Brain pericyte (primary cell): ENCODE measurements around the gene FOXP1.

Experiments
- DNase-seq: peaks from one replicate; pipeline ENCODE4 v3.0.0-alpha.2; 2012; ENCODE audit warnings: low read depth, low spot score

FOXP1 gene

GRCh38 chr3:71149959-71150954 lies 433.3 kb downstream of the FOXP1 start:
- DNase-seq = no peak

- DNase-seq = no peak
These were observed 435.0 kb downstream of the FOXP1 start for GRCh38 chr3:71148455-71149060.

- DNase-seq = no peak
These were observed 436.9 kb downstream of the FOXP1 start for GRCh38 chr3:71146673-71147072.

- no peak for DNase-seq
These were observed 437.6 kb downstream of the FOXP1 start for GRCh38 chr3:71145954-71146353.

- no peak for DNase-seq
These were observed 438.8 kb downstream of the FOXP1 start for GRCh38 chr3:71144525-71145253.

- DNase-seq = no peak
These were observed 440.0 kb downstream of the FOXP1 start for GRCh38 chr3:71143493-71143892.

GRCh38 chr3:71142441-71143161 lies 440.9 kb downstream of the FOXP1 start:
- DNase-seq = no peak

GRCh38 chr3:71140477-71140876 lies 443.1 kb downstream of the FOXP1 start:
- DNase-seq = no peak

- no peak for DNase-seq
These were observed 444.0 kb downstream of the FOXP1 start for GRCh38 chr3:71139496-71139895.

GRCh38 chr3:71138410-71138809 lies 445.1 kb downstream of the FOXP1 start:
- no peak for DNase-seq

- DNase-seq = no peak
These were observed 447.3 kb downstream of the FOXP1 start for GRCh38 chr3:71136276-71136675.

- DNase-seq = no peak
These were observed 448.0 kb downstream of the FOXP1 start for GRCh38 chr3:71135373-71136088.

- no peak for DNase-seq
These were observed 449.0 kb downstream of the FOXP1 start for GRCh38 chr3:71134521-71134920.

GRCh38 chr3:71133865-71134264 lies 449.7 kb downstream of the FOXP1 start:
- no peak for DNase-seq

- DNase-seq = no peak
These were observed 450.4 kb downstream of the FOXP1 start for GRCh38 chr3:71132995-71133730.

- no peak for DNase-seq
These were observed 451.9 kb downstream of the FOXP1 start for GRCh38 chr3:71131375-71132314.

GRCh38 chr3:71130471-71131374 lies 452.8 kb downstream of the FOXP1 start:
- no peak for DNase-seq
